ENCODE data around the gene BHLHA15. TPM values are rescaled to one million over a fixed set of nuclear protein-coding genes. Genes with fewer than 3 reads are reported as not detected.

The BHLHA15 gene
- total and polyA plus RNA-seq, 2 of the 13 experiments (the other 11 are each of a cell fraction or from before 2014, with no cell fraction given) = 1.9 to 6.1 TPM

DNA sequence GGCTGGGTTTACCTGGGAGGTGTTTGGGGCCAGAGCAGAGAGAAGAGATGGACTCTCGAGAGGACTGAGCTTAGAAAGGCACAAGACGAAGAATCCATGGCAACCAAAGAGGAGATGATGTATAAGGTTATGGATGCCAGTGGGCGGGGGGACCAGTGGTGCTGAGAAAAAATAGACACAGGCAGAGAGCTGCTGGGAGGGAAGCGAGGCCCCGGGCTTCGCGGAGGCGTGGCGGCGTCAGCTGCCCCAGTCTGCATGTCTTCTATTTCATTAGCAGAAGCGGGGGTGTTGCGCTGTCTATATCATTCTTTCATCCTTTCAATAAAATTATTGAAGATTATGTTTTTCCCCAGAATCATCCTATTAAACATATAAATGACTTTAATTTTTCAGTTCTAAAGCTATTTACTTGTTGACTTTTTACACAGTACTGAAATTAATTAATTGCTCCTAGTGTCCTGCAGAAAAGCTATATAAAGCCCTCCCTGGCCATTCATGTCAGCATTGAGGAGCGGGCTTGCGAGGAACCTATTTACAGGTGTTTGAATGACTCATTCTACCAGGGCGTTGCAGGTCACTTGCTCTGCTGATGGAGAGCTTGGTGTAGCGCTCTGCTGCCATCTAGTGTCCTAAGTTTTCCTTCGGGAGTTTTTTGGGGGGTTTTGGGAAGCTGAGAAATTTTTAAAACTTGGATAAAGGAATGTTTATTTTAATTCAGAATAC lies 42.9 kb upstream of the BHLHA15 start (continued):
- TF ChIP-seq ERF (CRISPR knock-in tag; IDR thresholded peaks at IDR 0.05) (no peak), RARG (CRISPR knock-in tag; IDR thresholded peaks at IDR 0.05; ENCODE audit: low read depth) (no peak), FOXO1 (CRISPR knock-in tag; IDR thresholded peaks at IDR 0.05) (no peak), EP300 (IDR thresholded peaks at IDR 0.05; ENCODE audit: low read depth in 2 of 2, low read length in 2 of 2) (no peak), EP300 (CRISPR knock-in tag; IDR thresholded peaks at IDR 0.05; ENCODE audit: borderline replicate concordance) (no peak), SAFB2 (CRISPR knock-in tag; IDR thresholded peaks at IDR 0.05; ENCODE audit: borderline replicate concordance, low read depth) (no peak), ZBTB7B (CRISPR knock-in tag; IDR thresholded peaks at IDR 0.05) (no peak)
- TF ChIP-seq, protein P1, sequence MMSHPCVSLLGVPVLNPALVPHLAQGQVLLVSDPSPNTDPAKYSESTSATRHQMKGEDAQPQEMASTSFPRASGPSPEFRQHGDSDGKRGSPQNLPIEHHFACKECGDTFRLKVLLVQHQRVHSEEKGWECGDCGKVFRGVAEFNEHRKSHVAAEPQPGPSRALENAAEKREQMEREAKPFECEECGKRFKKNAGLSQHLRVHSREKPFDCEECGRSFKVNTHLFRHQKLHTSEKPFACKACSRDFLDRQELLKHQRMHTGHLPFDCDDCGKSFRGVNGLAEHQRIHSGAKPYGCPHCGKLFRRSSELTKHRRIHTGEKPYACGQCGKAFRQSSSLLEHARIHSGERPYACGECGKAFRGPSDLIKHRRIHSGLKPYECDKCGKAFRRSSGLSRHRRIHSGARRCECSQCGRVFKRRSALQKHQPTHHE (CRISPR knock-in tag; IDR thresholded peaks at IDR 0.05; ENCODE audit: borderline replicate concordance) = no peak

- no peaks in the 10 kb centered on the region for H3K4me1 ChIP-seq (ENCODE audit: insufficient read depth, low read length)
- H2AFZ ChIP-seq (ENCODE audit: low read length) = no peak overlapping the region
- no TSS peak for BruUV-seq (replicated peaks)
- H3K9me3 ChIP-seq (ENCODE audit: low read length) = no peaks in the 10 kb centered on the region
- H3K36me3 ChIP-seq (replicated peaks in 1 of 2; ENCODE audit: control insufficient read depth in 1 of 2, insufficient read depth in 2 of 2, low read length in 2 of 2) = peaks cover 10 to 34% of the 10 kb centered on the region in 2 experiments
- POLR2A ChIA-PET = interaction anchor here (1.3 kb wide), 1 partner anchor 148 kb away, joined by 4 read pairs; no protein-coding TSS in a partner anchor
- no peaks in the 10 kb centered on the region for H3K27me3 ChIP-seq (ENCODE audit: control insufficient read depth in 1 of 2, insufficient read depth in 2 of 2, low read length in 2 of 2)
- 96% methylated on average over 5 of the region's 5 CpGs for WGBS (ENCODE audit: low lambda C conversion rate)
- H3K4me3 ChIP-seq (replicated peaks in 1 of 3; ENCODE audit: insufficient read depth in 1 of 3, low read depth in 2 of 3, low read length in 3 of 3) = no peak overlapping the region
- H3K27ac ChIP-seq (ENCODE audit: extremely low read length, insufficient read depth, low read length) = no peak overlapping the region
- no peak for DNase-seq (ENCODE audit: low spot score)
- CTCF ChIA-PET (ENCODE audit: low intra/inter-chr PET ratio, low total read pairs) = interaction anchor here (1.4 to 5.4 kb wide), 2 partner anchors 63 to 147 kb away, joined by 18 to 68 read pairs; partner anchors contain the start of gene LMTK2
- no peaks in the 10 kb centered on the region for H3K79me2 ChIP-seq (ENCODE audit: insufficient read depth, low read length)
- ATAC-seq = no peak
- intact Hi-C loops (cut with micrococcal nuclease; ENCODE audit: unreplicated experiment) (loop anchor here (1.0 kb wide), 1 partner anchor 148 kb away; no protein-coding TSS in a partner anchor), in situ Hi-C loops (cut with HindIII; ENCODE audit: extremely low pct_ligation_motif_present, low pct_unique_long_range_greater_than_20kb) (loop anchor here (10.0 kb wide), 1 partner anchor 64 kb away; the partner anchor contains the start of gene LMTK2)
- H3K9ac ChIP-seq (ENCODE audit: insufficient read depth, low read depth, low read length) = no peak overlapping the region
- FAIRE-seq = no peak
- H3K4me2 ChIP-seq (ENCODE audit: low read depth, low read length) = no peak overlapping the region
- no peak for TF ChIP-seq PLRG1 (conservative IDR thresholded peaks at IDR 0.05)
- TF ChIP-seq, protein P2, sequence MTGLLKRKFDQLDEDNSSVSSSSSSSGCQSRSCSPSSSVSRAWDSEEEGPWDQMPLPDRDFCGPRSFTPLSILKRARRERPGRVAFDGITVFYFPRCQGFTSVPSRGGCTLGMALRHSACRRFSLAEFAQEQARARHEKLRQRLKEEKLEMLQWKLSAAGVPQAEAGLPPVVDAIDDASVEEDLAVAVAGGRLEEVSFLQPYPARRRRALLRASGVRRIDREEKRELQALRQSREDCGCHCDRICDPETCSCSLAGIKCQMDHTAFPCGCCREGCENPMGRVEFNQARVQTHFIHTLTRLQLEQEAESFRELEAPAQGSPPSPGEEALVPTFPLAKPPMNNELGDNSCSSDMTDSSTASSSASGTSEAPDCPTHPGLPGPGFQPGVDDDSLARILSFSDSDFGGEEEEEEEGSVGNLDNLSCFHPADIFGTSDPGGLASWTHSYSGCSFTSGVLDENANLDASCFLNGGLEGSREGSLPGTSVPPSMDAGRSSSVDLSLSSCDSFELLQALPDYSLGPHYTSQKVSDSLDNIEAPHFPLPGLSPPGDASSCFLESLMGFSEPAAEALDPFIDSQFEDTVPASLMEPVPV (CRISPR knock-in tag; IDR thresholded peaks at IDR 0.05) = no peak
- TF ChIP-seq, protein P3, sequence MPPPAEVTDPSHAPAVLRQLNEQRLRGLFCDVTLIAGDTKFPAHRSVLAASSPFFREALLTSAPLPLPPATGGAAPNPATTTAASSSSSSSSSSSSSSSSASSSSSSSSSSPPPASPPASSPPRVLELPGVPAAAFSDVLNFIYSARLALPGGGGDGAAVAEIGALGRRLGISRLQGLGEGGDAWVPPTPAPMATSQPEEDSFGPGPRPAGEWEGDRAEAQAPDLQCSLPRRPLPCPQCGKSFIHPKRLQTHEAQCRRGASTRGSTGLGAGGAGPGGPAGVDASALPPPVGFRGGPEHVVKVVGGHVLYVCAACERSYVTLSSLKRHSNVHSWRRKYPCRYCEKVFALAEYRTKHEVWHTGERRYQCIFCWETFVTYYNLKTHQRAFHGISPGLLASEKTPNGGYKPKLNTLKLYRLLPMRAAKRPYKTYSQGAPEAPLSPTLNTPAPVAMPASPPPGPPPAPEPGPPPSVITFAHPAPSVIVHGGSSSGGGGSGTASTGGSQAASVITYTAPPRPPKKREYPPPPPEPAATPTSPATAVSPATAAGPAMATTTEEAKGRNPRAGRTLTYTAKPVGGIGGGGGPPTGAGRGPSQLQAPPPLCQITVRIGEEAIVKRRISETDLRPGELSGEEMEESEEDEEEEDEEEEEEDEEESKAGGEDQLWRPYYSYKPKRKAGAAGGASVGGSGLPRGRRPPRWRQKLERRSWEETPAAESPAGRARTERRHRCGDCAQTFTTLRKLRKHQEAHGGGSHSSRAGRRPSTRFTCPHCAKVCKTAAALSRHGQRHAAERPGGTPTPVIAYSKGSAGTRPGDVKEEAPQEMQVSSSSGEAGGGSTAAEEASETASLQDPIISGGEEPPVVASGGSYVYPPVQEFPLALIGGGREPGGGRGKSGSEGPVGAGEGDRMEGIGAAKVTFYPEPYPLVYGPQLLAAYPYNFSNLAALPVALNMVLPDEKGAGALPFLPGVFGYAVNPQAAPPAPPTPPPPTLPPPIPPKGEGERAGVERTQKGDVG (CRISPR knock-in tag; IDR thresholded peaks at IDR 0.05; ENCODE audit: borderline replicate concordance) = no peak
- TF ChIP-seq ZNF235 (CRISPR knock-in tag; IDR thresholded peaks at IDR 0.05; ENCODE audit: borderline replicate concordance) = no peak
- TF ChIP-seq HBP1 (CRISPR knock-in tag; IDR thresholded peaks at IDR 0.05; ENCODE audit: low read depth) = no peak
- H4K20me1 ChIP-seq (ENCODE audit: insufficient read depth, low read length) = peaks cover 25% of the 10 kb centered on the region
These were observed 42.2 kb upstream of the BHLHA15 start for GRCh38 chr7:98168904-98169621.

All from HepG2 (cell line).